Measurements from ENCODE around the gene MIOX.
"Not testable (repeated sequence)": the region's sequence is repeated elsewhere in the genome, so short reads cannot be mapped to it uniquely, and the experiment has no call there.

MIOX gene

DNA sequence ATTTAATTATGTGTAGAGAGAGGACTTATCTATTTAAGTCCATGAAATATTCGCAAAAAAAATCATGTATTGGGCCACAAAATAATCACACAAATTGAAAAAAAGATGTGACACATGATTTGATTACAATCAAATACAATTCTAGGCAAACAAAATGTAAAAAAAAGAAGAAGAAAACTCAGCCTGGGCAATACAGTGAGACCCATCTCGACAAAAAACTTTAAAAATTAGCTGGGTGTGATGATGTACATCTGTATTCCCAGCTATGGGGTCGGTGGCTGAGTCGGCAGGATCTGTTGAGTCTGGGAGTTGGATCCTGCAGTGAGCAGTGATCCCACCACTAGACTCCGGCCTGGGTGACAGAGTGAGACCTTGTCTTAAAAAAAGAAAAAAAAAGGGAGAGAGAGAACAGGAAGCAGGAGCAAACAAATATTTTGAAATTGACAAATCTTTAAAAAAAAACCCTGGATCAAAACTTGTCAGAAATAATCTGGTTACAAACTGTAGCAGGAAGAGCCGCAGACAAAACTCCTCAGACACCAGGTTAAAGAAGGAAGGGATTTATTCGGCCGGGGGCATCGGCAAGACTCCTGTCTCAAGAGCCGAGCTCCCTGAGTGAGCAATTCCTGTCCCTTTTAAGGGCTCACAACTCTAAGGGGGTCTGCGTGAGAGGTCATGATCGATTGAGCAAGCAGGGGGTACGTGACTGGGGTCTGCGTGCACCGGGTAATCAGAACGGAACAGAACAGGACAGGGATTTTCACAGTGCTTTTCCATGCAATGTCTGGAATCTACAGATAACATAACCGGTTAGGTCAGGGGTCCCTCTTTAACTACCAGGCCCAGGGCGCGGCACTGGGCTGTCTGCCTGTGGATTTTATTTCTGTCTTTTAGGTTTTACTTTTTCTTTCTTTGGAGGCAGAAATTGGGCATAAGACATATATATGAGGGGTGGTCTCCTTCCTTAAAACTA lies 46.5 kb downstream of the MIOX start:
- FAIRE-seq (no peak), DNase-seq (ENCODE audit: insufficient read length, low spot score) (no peak)
- TF ChIP-seq POLR2A (IDR thresholded peaks at IDR 0.05; ENCODE audit: low read depth, low read length) = no peak

- not testable (repeated sequence) for DNase-seq (ENCODE audit: insufficient read length, low spot score); FAIRE-seq
These were observed 47.4 kb downstream of the MIOX start for GRCh38 chr22:50533856-50534711.

- no peak for TF ChIP-seq POLR2A (IDR thresholded peaks at IDR 0.05; ENCODE audit: low read depth, low read length)
- DNase-seq (ENCODE audit: insufficient read length, low spot score) = no peak
- no peak for FAIRE-seq
These were observed 48.5 kb downstream of the MIOX start for GRCh38 chr22:50535113-50535512.

GRCh38 chr22:50536226-50536625 lies 49.6 kb downstream of the MIOX start:
- no peak for FAIRE-seq
- no peak for TF ChIP-seq POLR2A (IDR thresholded peaks at IDR 0.05; ENCODE audit: low read depth, low read length)
- DNase-seq (ENCODE audit: insufficient read length, low spot score) = no peak

DNA sequence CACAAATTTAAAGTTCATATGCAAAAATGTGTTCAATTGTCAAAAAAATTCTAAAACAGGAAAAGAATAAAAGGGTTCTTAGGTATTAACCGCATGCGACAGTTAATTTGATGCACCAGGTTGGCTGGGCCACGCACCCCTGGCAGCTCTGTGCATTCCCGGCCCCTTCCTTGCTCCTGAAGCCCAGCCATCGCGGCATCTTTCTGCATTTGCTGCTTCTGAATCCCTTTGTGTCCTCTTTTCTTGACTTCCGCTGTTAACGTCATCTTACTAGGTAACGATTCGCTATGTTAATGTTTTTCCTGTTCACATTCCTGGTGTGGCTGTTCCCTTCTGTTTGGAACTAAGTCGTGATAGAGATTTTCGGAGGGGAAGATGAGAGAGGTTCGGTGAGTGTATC lies 51.1 kb downstream of the MIOX start:
- DNase-seq (ENCODE audit: insufficient read length, low spot score) = no peak
- no peak for TF ChIP-seq POLR2A (IDR thresholded peaks at IDR 0.05; ENCODE audit: low read depth, low read length)
- no peak for FAIRE-seq

Data from H54 (cell line).